Peyer's patch (tissue), 4 donors: Measurements from ENCODE around the gene TMEM132D. TPM values are rescaled to one million over a fixed set of nuclear protein-coding genes. Genes with fewer than 3 reads are reported as not detected.

Experiments
- DNase-seq, 3 donors: peaks; one replicate each; pipeline ENCODE4 v3.0.0-alpha.2; 2017 to 2019
- H3K27ac ChIP-seq, 4 donors: fragments of 200-600 bp; sonication (generic); one replicate each; pipeline ENCODE4 v1.5.1; 2016 to 2019
- H3K27me3 ChIP-seq, 2 donors: fragments of 200-600 bp; sonication (generic); one replicate each; pipeline ENCODE4 v1.5.1; 2019
- H3K36me3 ChIP-seq, 3 donors: fragments of 200-600 bp; sonication (generic); one replicate each; pipeline ENCODE4 v1.5.1; 2016 to 2019
- H3K4me1 ChIP-seq, 4 donors: fragments of 200-600 bp; sonication (generic); one replicate each; pipeline ENCODE4 v1.5.1; 2016 to 2019
- H3K4me3 ChIP-seq, 4 donors: fragments of 200-600 bp; sonication (generic); 1 replicate in 3 of 4; 2 replicates in 1 of 4; pipeline ENCODE4 v1.5.1; 2016 to 2019; ENCODE audit warnings: mild to moderate bottlenecking in 1 of 4
- H3K9me3 ChIP-seq, 4 donors: fragments of 200-600 bp; sonication (generic); one replicate each; pipeline ENCODE4 v1.5.1; 2016 to 2019; ENCODE audit warnings: mild to moderate bottlenecking in 1 of 4
- POLR2A ChIP-seq, 2 donors: fragments of 450-650 bp; IDR thresholded peaks; one replicate each; pipeline ENCODE4 v1.5.1; 2017; ENCODE audit warnings: antibody characterized with exemption in 2 of 2, mild to moderate bottlenecking in 2 of 2, moderate library complexity in 2 of 2
- total RNA-seq, 4 donors: library from RNA; depleted of rRNA; stranded (reverse); fragments of >200 nt; gene quantifications; one replicate each; pipeline ENCODE4 v1.1.0, GENCODE V29; 2016
- TF ChIP-seq, protein P1 (sequence below), 6 experiments: fragments of 450-650 bp in 4 of 6; fragments of 200-600 bp in 2 of 6; sonication (generic) in 1 of 6; IDR thresholded peaks; one replicate each; pipeline ENCODE4 v1.5.1; 2017 to 2019; ENCODE audit warnings: antibody characterized with exemption in 6 of 6, mild to moderate bottlenecking in 3 of 6, moderate library complexity in 1 of 6

Gene TMEM132D
- total RNA-seq, 4 donors from 2014 or later = 0.27 to 1.7 (median 0.41) TPM

DNA sequence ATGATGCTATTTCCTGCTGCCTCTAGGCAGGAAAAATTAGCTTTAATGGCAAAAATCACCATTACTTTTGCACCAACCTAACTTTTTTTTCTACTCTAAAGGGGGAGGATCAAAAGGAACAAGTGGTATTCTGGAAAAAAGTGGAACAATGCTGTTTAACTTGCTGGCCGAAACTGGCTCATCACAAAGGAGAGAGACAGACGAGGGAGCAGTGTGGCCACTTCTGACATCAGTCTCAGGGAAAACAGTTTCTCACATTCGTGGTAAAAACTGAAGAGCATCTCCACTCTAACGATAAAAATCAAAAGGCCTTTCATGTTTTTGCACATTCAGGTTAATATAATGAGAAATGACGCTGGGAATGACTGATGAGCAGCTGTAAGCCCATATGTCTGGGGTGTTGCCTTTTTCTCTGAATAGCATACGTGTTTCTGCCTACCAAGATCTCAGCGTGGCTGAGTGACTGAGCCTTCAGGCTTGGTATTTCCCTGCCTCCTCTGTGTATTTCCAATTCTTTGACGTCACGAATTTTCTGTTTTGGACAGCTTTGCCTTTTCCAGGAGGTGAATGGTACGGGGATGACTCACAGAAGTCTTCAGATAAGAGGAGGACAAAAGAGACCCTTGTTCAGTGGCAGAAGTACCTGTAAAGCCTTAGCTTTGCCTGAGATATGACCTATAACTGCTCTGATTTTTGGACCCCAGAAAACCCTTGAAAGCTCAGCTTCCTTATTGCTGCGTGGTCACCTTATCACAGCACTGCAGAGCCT, 691.8 kb downstream of the TMEM132D start:
- Histone ChIP-seq H3K27ac (no peak overlapping the region), H3K27me3 (no peaks in the 10 kb centered on the region), H3K4me3 (no peak overlapping the region), H3K36me3 (no peaks in the 10 kb centered on the region), H3K4me1 (no peaks in the 10 kb centered on the region), H3K9me3 (no peaks in the 10 kb centered on the region)
- TF ChIP-seq, protein P1, sequence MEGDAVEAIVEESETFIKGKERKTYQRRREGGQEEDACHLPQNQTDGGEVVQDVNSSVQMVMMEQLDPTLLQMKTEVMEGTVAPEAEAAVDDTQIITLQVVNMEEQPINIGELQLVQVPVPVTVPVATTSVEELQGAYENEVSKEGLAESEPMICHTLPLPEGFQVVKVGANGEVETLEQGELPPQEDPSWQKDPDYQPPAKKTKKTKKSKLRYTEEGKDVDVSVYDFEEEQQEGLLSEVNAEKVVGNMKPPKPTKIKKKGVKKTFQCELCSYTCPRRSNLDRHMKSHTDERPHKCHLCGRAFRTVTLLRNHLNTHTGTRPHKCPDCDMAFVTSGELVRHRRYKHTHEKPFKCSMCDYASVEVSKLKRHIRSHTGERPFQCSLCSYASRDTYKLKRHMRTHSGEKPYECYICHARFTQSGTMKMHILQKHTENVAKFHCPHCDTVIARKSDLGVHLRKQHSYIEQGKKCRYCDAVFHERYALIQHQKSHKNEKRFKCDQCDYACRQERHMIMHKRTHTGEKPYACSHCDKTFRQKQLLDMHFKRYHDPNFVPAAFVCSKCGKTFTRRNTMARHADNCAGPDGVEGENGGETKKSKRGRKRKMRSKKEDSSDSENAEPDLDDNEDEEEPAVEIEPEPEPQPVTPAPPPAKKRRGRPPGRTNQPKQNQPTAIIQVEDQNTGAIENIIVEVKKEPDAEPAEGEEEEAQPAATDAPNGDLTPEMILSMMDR (IDR thresholded peaks at IDR 0.05) = no peak
- TF ChIP-seq POLR2A (IDR thresholded peaks at IDR 0.05) = no peak
- no peak for DNase-seq

DNA sequence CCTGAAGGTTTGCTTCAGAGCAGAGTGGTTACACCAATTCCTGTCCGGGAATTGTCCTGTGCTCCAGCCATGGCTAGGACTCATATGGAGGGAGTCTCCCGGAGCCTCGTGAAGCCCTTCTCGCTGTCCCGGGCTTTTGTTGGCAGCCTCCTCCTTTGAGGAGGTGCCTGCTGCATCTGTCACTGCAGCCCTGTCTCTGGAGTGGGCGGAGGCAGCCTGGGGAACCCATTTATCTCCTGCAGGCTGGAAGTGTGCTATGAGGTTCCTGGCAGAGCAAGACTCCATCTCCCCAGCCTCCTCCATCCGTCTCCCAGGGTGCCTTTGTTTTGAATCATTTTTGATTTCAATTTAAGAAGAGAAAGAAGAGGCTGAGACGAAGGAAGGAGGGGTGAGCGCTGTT, 695.3 kb downstream of the TMEM132D start:
- H3K27me3 ChIP-seq = no peaks in the 10 kb centered on the region
- no peak overlapping the region for H3K27ac ChIP-seq
- no peaks in the 10 kb centered on the region for H3K36me3 ChIP-seq
- H3K4me1 ChIP-seq = no peaks in the 10 kb centered on the region
- TF ChIP-seq, protein P1 (IDR thresholded peaks at IDR 0.05) = no peak
- no peak for TF ChIP-seq POLR2A (IDR thresholded peaks at IDR 0.05)
- H3K4me3 ChIP-seq = no peak overlapping the region
- no peaks in the 10 kb centered on the region for H3K9me3 ChIP-seq
- DNase-seq = no peak

DNA sequence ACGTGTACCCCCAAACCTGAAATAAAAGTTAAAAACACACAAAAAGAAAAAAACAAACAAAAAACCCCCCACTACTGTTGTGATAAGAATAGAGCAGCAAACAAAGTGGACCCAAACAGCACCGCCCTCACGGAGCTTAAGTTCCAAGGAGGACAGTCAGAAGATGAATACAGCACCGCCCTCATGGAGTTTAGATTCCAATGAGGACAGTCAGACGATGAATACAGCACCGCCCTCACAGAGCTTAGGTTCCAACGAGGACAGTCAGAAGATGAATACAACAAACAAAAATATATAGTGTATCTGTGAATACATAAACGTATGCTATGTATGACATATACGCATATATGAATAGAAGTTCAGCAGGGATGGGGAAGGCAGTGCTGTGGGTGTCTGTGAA, 696.7 kb downstream of the TMEM132D start:
- Histone ChIP-seq H3K36me3 (no peaks in the 10 kb centered on the region), H3K9me3 (no peaks in the 10 kb centered on the region)
- TF ChIP-seq POLR2A (IDR thresholded peaks at IDR 0.05) = no peak
- TF ChIP-seq, protein P1 (IDR thresholded peaks at IDR 0.05) = no peak

DNA sequence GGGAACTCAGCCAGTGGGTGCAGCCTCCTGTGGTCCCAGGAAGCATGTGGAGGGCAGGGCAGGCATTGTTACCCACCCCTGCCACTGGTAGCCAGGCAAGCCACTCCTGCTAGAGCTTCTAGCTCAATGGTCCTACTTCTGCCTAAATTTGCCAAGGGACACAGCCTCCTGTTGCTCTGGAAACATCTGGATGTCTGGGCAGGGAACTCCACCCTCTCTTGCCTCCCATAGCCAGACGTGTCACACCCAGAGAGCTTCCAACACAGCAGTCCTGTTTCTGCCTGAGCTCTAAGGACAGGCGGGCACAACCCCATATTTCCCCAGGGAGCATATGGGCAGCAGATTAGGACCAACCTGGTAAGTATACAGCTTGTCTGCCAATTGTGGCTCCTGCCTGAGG, 700.4 kb downstream of the TMEM132D start:
- TF ChIP-seq, protein P1 (IDR thresholded peaks at IDR 0.05) = no peak
- TF ChIP-seq POLR2A (IDR thresholded peaks at IDR 0.05) = no peak
- Histone ChIP-seq H3K4me1 (no peaks in the 10 kb centered on the region), H3K27me3 (no peaks in the 10 kb centered on the region), H3K9me3 (no peaks in the 10 kb centered on the region), H3K36me3 (no peaks in the 10 kb centered on the region), H3K4me3 (no peak overlapping the region), H3K27ac (no peak overlapping the region)
- DNase-seq = no peak

More for the DNA sequence above, 696.7 kb downstream of the TMEM132D start:
- no peak overlapping the region for H3K4me3 ChIP-seq
- no peak for DNase-seq
- H3K4me1 ChIP-seq = no peaks in the 10 kb centered on the region
- no peak overlapping the region for H3K27ac ChIP-seq
- no peaks in the 10 kb centered on the region for H3K27me3 ChIP-seq

DNA sequence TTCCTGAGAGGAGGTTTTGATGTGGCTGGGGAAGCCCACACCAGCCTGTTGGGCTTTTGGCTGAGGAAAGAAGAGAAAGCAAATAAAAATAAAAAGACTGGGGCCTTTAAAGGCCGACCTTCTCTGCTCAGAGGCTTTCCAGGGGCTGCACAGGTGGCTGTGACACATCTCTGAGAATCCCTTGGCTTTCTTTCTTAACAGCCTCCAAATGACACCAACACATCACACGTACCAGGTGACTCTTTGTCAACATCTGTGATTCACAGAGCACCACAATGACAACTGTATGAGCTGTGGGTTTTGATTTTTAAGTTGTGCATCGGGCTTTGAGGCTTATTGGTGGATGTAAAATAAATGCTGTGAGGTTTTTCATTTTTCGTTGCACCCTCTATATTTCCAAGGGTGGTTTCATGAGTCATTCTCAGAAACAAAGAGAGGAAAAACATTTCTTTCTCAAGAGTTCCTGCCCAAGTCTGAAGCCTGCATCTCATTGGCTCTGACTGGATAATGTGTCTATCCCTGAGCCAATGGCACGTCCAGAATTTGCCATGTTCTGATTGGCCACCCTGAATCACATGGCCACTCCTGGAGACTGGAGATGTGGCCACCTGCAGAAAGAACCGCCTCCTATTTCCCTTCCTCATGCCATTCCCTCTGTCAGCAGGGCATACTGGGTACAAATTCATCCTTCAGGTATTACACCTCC, 701.6 kb downstream of the TMEM132D start:
- no peak for TF ChIP-seq POLR2A (IDR thresholded peaks at IDR 0.05)
- TF ChIP-seq, protein P1 (IDR thresholded peaks at IDR 0.05) = no peak
- Histone ChIP-seq H3K4me1 (no peaks in the 10 kb centered on the region), H3K36me3 (no peaks in the 10 kb centered on the region), H3K27me3 (no peaks in the 10 kb centered on the region), H3K4me3 (no peak overlapping the region), H3K9me3 (no peaks in the 10 kb centered on the region), H3K27ac (no peak overlapping the region)
- DNase-seq = no peak
